Keratinocyte (primary cell): ENCODE data around the gene ZNF629. TPM values are rescaled to one million over a fixed set of nuclear protein-coding genes. Genes with fewer than 3 reads are reported as not detected.

Experiments
- DNase-seq: peaks from one replicate; pipeline ENCODE4 v3.0.0-alpha.2; 2011; ENCODE audit warnings: low read depth, missing footprints, low spot score
- FAIRE-seq: peaks from 2 replicates; lab custom pipeline; 2011; peaks lifted over from hg19 to GRCh38; lab: Jason Lieb, UNC
- H2AFZ ChIP-seq: 2 replicates; pipeline ENCODE4 v1.6.0; 2012; ENCODE audit warnings: low read length, control low read depth, inconsistent platforms; ENCODE audit not compliant: control insufficient read depth
- H3K27ac ChIP-seq: 2 replicates; pipeline ENCODE4 v1.5.1; 2011; ENCODE audit warnings: low read length; ENCODE audit not compliant: control insufficient read depth, insufficient read depth
- H3K27me3 ChIP-seq: 3 replicates; pipeline ENCODE4 v1.6.0; 2011; ENCODE audit warnings: low read length; ENCODE audit not compliant: control insufficient read depth, insufficient read depth; ENCODE audit errors: extremely low read depth
- H3K36me3 ChIP-seq, 2 experiments: 2 replicates in 1 of 2; 3 replicates in 1 of 2; pipeline ENCODE4 v1.5.1; 2011; ENCODE audit warnings: low read length in 2 of 2, mild to moderate bottlenecking in 1 of 2; ENCODE audit not compliant: control insufficient read depth in 2 of 2, insufficient read depth in 2 of 2; ENCODE audit errors: extremely low read depth in 1 of 2
- H3K4me1 ChIP-seq: 3 replicates; pipeline ENCODE4 v1.5.1; 2011; ENCODE audit warnings: low read length; ENCODE audit not compliant: control insufficient read depth, insufficient read depth; ENCODE audit errors: extremely low read depth
- H3K4me2 ChIP-seq: 3 replicates; pipeline ENCODE4 v1.6.0; 2011; ENCODE audit warnings: low read depth, low read length; ENCODE audit not compliant: control insufficient read depth, insufficient read depth; ENCODE audit errors: extremely low read depth
- H3K4me3 ChIP-seq, 3 experiments: fragments of 200-600 bp in 1 of 3; sonication (generic) in 1 of 3; 2 replicates in 2 of 3; 3 replicates in 1 of 3; pipeline ENCODE4 v1.5.1; 2011 to 2016; ENCODE audit warnings: low read length in 3 of 3, mild to moderate bottlenecking in 3 of 3, control low read depth in 2 of 3, inconsistent platforms in 1 of 3, low read depth in 1 of 3, mixed read lengths in 1 of 3, mixed run types in 1 of 3, moderate library complexity in 1 of 3; ENCODE audit not compliant: control insufficient read depth in 2 of 3, insufficient read depth in 2 of 3; ENCODE audit errors: extremely low read depth in 1 of 3
- H3K79me2 ChIP-seq: 2 replicates; pipeline ENCODE4 v1.6.0; 2012; ENCODE audit warnings: low read length; ENCODE audit not compliant: control insufficient read depth, insufficient read depth
- H3K9ac ChIP-seq: 3 replicates; pipeline ENCODE4 v1.6.0; 2011; ENCODE audit warnings: low read length; ENCODE audit not compliant: control insufficient read depth, insufficient read depth; ENCODE audit errors: extremely low read depth
- H3K9me1 ChIP-seq: 3 replicates; pipeline ENCODE4 v1.6.0; 2011; ENCODE audit warnings: low read length; ENCODE audit not compliant: control insufficient read depth, insufficient read depth; ENCODE audit errors: extremely low read depth
- H3K9me3 ChIP-seq: 2 replicates; pipeline ENCODE4 v1.5.1; 2012; ENCODE audit warnings: low read depth, low read length; ENCODE audit not compliant: control insufficient read depth
- H4K20me1 ChIP-seq: 3 replicates; pipeline ENCODE4 v1.6.0; 2011; ENCODE audit warnings: low read length; ENCODE audit not compliant: control insufficient read depth, insufficient read depth; ENCODE audit errors: extremely low read depth
- CTCF ChIP-seq, 3 experiments: IDR thresholded peaks in 1 of 3; conservative IDR thresholded peaks in 1 of 3; optimal IDR thresholded peaks in 1 of 3; 2 replicates in 2 of 3; 3 replicates in 1 of 3; pipeline versions ENCODE3 to v1.5.1; 2011; ENCODE audit warnings: low read length in 3 of 3, mild to moderate bottlenecking in 3 of 3, moderate library complexity in 2 of 3, control low read depth in 1 of 3, inconsistent platforms in 1 of 3; ENCODE audit not compliant: insufficient read depth in 2 of 3; ENCODE audit errors: extremely low read depth in 1 of 3
- EZH2 ChIP-seq: IDR thresholded peaks from one replicate; pipeline ENCODE4 v1.6.1; 2012; ENCODE audit warnings: inconsistent platforms, mild to moderate bottlenecking, low read length, moderate library complexity
- dilution Hi-C: fragments of 300-500 bp; cut with MboI; formaldehyde crosslinking; loops from one replicate; pipeline ENCODE4 v1.7.0; 2020; ENCODE audit warnings: low sequenced_read_pairs; ENCODE audit not compliant: extremely low pct_ligation_motif_present
- polyA plus RNA-seq, 5 experiments: library from polyadenylated mRNA; depleted of rRNA in 3 of 5; stranded (reverse) in 3 of 5; stranded (forward) in 1 of 5; unstranded in 1 of 5; fragments of >200 nt; gene quantifications; 1 replicate in 1 of 5; 2 replicates in 3 of 5; 3 replicates in 1 of 5; pipeline versions ENCODE4 v1.2.1 to v1.2.3, GENCODE V29; 2011 to 2012; ENCODE audit warnings: missing spikeins in 2 of 5, low read depth in 1 of 5, low replicate concordance in 1 of 5

Gene ZNF629
- polyA plus RNA-seq, 1 donor (not counting 4 experiments of a cell fraction or from before 2014, with no cell fraction given), result 3.6 TPM

- no peak for FAIRE-seq
- peaks cover 31 to 33% of the 10 kb centered on the region in 2 experiments for H3K36me3 ChIP-seq
- peak overlapping the region; percentile 72 for H3K4me2 ChIP-seq
- H3K9me3 ChIP-seq, result no peaks in the 10 kb centered on the region
- H4K20me1 ChIP-seq, result no peaks in the 10 kb centered on the region
- TF ChIP-seq CTCF (optimal IDR thresholded peaks at IDR 0.05 in 1 of 3, IDR thresholded peaks at IDR 0.05 in 1 of 3, conservative IDR thresholded peaks at IDR 0.05 in 1 of 3; ENCODE audit: extremely low read depth in 1 of 3, insufficient read depth in 2 of 3, low read length in 3 of 3) (no peak), EZH2 (no peak)
- peak overlapping the region; percentile 73 for H3K27ac ChIP-seq
- peaks cover 17% of the 10 kb centered on the region for H3K4me1 ChIP-seq
- DNase-seq, result no peak
- peak overlapping the region; percentile 84 for H3K9ac ChIP-seq
- dilution Hi-C loops, result no loop called here
- H2AFZ ChIP-seq, result peak overlapping the region; percentile 70
- no peaks in the 10 kb centered on the region for H3K27me3 ChIP-seq
- no peaks in the 10 kb centered on the region for H3K9me1 ChIP-seq
- H3K4me3 ChIP-seq, result peak overlapping the region; percentile 75 to 89 (median 75)
- H3K79me2 ChIP-seq, result peaks cover 25% of the 10 kb centered on the region
Observed at GRCh38 chr16:30761427-30761927, 25.5 kb downstream of the ZNF629 start.

- Histone ChIP-seq H3K4me2 (peak overlapping the region; percentile 72), H4K20me1 (no peaks in the 10 kb centered on the region), H3K79me2 (peaks cover 25% of the 10 kb centered on the region), H3K9me3 (no peaks in the 10 kb centered on the region), H3K4me1 (peaks cover 17% of the 10 kb centered on the region), H3K9me1 (no peaks in the 10 kb centered on the region), H2AFZ (peak overlapping the region; percentile 70), H3K27ac (no peak overlapping the region), H3K36me3 (peaks cover 28 to 29% of the 10 kb centered on the region in 2 experiments), H3K27me3 (no peaks in the 10 kb centered on the region), H3K9ac (peak overlapping the region; percentile 84), H3K4me3 (peak overlapping the region; percentile 75 to 89 (median 75))
- TF ChIP-seq CTCF (optimal IDR thresholded peaks at IDR 0.05 in 1 of 3, IDR thresholded peaks at IDR 0.05 in 1 of 3, conservative IDR thresholded peaks at IDR 0.05 in 1 of 3; ENCODE audit: extremely low read depth in 1 of 3, insufficient read depth in 2 of 3, low read length in 3 of 3), result no peak
- no peak for TF ChIP-seq EZH2
- DNase-seq (no peak), FAIRE-seq (no peak)
- dilution Hi-C loops, result no loop called here
Observed at GRCh38 chr16:30760577-30761426, 26.2 kb downstream of the ZNF629 start.
